Testis (tissue), 3 donors: ENCODE data around the gene CDH13. TPM values are rescaled to one million over a fixed set of nuclear protein-coding genes. Genes with fewer than 3 reads are reported as not detected.

Source experiments
- DNase-seq: peaks from one replicate; pipeline ENCODE4 v3.0.0-alpha.2; 2019
- H3K27ac ChIP-seq, 2 donors: fragments of 200-600 bp; sonication (generic); one replicate each; pipeline ENCODE4 v1.5.1; 2019
- H3K27me3 ChIP-seq: fragments of 200-600 bp; sonication (generic); one replicate; pipeline ENCODE4 v1.5.1; 2019
- H3K36me3 ChIP-seq: fragments of 200-600 bp; sonication (generic); one replicate; pipeline ENCODE4 v1.5.1; 2017; ENCODE audit warnings: low read depth; ENCODE audit errors: missing control alignments
- H3K4me1 ChIP-seq: fragments of 200-600 bp; sonication (generic); one replicate; pipeline ENCODE4 v1.5.1; 2019
- H3K4me3 ChIP-seq, 2 donors: fragments of 200-600 bp; sonication (generic); one replicate each; pipeline ENCODE4 v1.5.1; 2017 to 2019
- H3K9me3 ChIP-seq: fragments of 200-600 bp; sonication (generic); one replicate; pipeline ENCODE4 v1.5.1; 2017
- POLR2A ChIP-seq: fragments of 450-650 bp; IDR thresholded peaks from one replicate; pipeline ENCODE4 v1.6.1; 2017; ENCODE audit warnings: antibody characterized with exemption, mild to moderate bottlenecking, moderate library complexity
- WGBS, 2 donors: methylation state at CpG; one replicate each; pipeline ENCODE4 v1.1.5; 2018; 5-methylcytosine and 5-hydroxymethylcytosine counted together
- intact Hi-C: fragments of 100-400 bp; cut with DNase I; formaldehyde crosslinking; loops from one replicate; pipeline ENCODE4 v1.15.1; 2023; ENCODE audit warnings: low total_unique reads
- polyA plus RNA-seq: library from polyadenylated mRNA; stranded (reverse); fragments of 350-450 nt; fragmentation: Illumina TruSeq; extraction: RNeasy Lipid Tissue Mini Kit (QIAGEN cat#74804); gene quantifications from one replicate; pipeline ENCODE4 v1.2.3, GENCODE V29; 2014; ENCODE audit warnings: low read depth, low replicate concordance; ENCODE audit not compliant: insufficient read depth
- total RNA-seq, 2 donors: library from RNA; depleted of rRNA; stranded (reverse); fragments of >200 nt; gene quantifications; one replicate each; pipeline ENCODE4 v1.2.3, GENCODE V29; 2016
- TF ChIP-seq, protein P1 (sequence below), 3 experiments: fragments of 450-650 bp in 2 of 3; fragments of 200-600 bp in 1 of 3; sonication (generic) in 1 of 3; IDR thresholded peaks; one replicate each; pipeline ENCODE4 v1.5.1; 2016 to 2019; ENCODE audit warnings: antibody characterized with exemption in 3 of 3, mild to moderate bottlenecking in 2 of 3, moderate library complexity in 1 of 3

Gene CDH13
- total and polyA plus RNA-seq, 3 donors from 2014 or later = 1.2 to 11.1 (median 2.0) TPM

DNA sequence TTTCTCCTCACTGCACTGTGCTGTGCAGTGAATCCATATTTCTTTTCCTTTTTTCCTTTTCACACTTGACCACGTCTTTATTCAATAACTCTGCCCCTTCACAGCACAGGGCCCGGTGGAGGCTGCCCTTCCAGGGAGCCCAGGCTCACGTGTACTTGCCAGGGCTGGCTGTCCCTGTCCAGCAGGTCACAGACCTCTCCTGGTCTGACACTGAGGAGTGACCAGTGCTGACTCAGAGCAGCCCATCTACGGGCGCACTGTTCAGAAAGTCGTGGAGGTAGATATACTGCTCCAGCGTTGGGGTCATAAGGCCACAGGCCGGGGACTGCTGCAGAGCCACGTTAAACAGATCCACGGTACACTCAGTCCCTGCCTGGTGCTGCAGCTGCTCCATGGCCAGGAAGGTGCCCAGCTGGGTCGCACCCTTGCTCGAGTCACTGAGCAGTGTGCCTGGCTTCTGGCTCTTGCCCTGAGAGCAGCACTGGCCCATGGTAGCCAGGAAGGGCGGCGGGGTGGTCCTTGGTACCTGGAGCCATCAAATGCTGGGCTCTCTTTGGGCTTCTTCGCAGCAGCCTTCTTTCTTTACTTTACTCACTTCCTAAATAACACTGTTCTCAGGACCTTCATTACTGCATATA is 531.7 kb downstream of the CDH13 start:
- Histone ChIP-seq H3K36me3 (no peaks in the 10 kb centered on the region), H3K27me3 (no peaks in the 10 kb centered on the region), H3K27ac (no peak overlapping the region), H3K9me3 (no peaks in the 10 kb centered on the region), H3K4me3 (no peak overlapping the region), H3K4me1 (no peaks in the 10 kb centered on the region)
- intact Hi-C loops = no loop called here
- WGBS, 2 donors = 62 to 76% methylated on average over 12 to 15 of the region's 15 CpGs
- no peak for DNase-seq
- TF ChIP-seq, protein P1, sequence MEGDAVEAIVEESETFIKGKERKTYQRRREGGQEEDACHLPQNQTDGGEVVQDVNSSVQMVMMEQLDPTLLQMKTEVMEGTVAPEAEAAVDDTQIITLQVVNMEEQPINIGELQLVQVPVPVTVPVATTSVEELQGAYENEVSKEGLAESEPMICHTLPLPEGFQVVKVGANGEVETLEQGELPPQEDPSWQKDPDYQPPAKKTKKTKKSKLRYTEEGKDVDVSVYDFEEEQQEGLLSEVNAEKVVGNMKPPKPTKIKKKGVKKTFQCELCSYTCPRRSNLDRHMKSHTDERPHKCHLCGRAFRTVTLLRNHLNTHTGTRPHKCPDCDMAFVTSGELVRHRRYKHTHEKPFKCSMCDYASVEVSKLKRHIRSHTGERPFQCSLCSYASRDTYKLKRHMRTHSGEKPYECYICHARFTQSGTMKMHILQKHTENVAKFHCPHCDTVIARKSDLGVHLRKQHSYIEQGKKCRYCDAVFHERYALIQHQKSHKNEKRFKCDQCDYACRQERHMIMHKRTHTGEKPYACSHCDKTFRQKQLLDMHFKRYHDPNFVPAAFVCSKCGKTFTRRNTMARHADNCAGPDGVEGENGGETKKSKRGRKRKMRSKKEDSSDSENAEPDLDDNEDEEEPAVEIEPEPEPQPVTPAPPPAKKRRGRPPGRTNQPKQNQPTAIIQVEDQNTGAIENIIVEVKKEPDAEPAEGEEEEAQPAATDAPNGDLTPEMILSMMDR (IDR thresholded peaks at IDR 0.05) = no peak
- TF ChIP-seq POLR2A = no peak

DNA sequence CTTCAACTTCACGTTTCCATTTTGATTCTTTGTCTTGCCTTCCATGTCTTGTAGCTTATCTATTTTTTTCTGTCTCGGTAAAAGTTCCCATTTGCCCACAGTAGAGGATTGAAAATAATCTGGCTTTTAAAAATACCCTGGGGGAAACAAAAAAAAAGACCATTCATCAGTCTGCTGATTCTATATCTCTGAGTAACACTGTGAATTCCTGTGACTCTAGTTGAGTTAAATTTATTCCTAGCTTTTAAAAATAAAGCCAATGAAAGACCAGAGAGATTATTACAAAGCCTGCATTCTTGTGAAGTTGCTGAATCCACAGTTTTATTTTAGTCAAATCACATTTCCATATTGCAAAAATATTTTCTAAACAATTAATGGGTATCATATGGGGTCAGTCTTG is 532.3 kb downstream of the CDH13 start:
- H3K27ac ChIP-seq = no peak overlapping the region
- H3K27me3 ChIP-seq = no peaks in the 10 kb centered on the region
- no peaks in the 10 kb centered on the region for H3K36me3 ChIP-seq
- no peaks in the 10 kb centered on the region for H3K9me3 ChIP-seq
- no peaks in the 10 kb centered on the region for H3K4me1 ChIP-seq
- 71 to 74% methylated on average over 2 of the region's 2 CpGs for WGBS, 2 donors
- DNase-seq = no peak
- intact Hi-C loops = no loop called here
- TF ChIP-seq, protein P1 (IDR thresholded peaks at IDR 0.05) = no peak
- no peak for TF ChIP-seq POLR2A
- H3K4me3 ChIP-seq = no peak overlapping the region

DNA sequence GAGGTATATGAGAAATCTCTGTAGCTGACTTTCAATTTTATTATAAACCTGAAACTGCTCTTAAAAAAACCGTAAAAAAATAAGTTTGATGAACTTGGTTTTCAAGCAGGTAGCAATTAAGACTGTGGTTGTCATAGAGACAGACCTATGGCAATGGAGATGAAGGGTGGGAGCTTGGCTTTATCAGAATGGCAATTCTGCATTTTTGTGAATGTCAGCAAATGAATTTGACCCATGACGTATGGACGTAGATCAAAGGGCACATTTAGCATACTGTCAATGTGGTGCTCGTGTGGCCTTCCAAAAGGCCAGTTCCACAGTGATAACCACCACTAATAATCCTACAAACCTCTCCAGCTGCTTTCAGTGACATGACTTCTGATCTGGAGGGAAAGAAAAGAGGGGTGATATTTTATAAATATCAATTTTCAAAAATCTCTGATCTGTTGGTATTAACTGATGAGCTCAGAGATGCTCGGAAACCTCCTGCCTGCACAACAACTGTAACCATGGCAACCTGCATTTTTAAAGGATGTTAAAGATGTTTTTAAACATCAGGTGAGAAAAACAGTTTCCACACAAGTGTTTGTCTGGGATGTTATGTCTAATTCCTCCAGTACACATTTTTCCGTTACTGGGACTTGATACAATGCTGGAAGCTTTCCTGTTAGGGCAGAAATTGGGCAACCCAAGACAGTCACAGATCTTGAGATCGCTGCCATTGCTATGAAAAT is 533.7 kb downstream of the CDH13 start:
- no peak for TF ChIP-seq POLR2A
- TF ChIP-seq, protein P1 (IDR thresholded peaks at IDR 0.05) = no peak
- DNase-seq = no peak
- 75 to 78% methylated on average over 7 of the region's 7 CpGs for WGBS, 2 donors
- intact Hi-C loops = no loop called here
- H3K4me3 ChIP-seq = no peak overlapping the region
- no peaks in the 10 kb centered on the region for H3K36me3 ChIP-seq
- no peaks in the 10 kb centered on the region for H3K27me3 ChIP-seq
- H3K4me1 ChIP-seq = no peaks in the 10 kb centered on the region
- no peaks in the 10 kb centered on the region for H3K9me3 ChIP-seq
- H3K27ac ChIP-seq = no peak overlapping the region

DNA sequence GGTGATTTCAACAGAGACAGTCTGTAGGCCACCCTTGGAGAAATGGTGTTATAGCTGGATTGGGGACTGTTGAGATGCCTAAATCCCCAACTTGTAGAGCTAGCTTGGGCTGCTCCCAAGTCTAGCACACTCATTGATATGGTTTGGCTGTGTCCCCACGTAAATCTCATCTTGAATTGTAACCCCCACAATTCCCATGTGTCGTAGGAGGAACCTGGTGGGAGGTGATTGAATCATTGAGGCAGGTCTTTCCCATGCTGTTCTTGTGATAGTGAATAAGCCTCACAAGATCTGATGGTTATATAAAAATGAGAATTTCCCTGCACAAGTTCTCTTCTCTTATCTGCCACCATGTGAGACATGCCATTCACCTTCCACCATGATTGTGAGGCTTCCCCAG is 536.0 kb downstream of the CDH13 start:
- Histone ChIP-seq H3K4me1 (no peaks in the 10 kb centered on the region), H3K9me3 (no peaks in the 10 kb centered on the region), H3K4me3 (no peak overlapping the region), H3K36me3 (no peaks in the 10 kb centered on the region), H3K27me3 (no peaks in the 10 kb centered on the region), H3K27ac (no peak overlapping the region)
- intact Hi-C loops = no loop called here
- TF ChIP-seq, protein P1 (IDR thresholded peaks at IDR 0.05) = no peak
- no peak for TF ChIP-seq POLR2A
- no peak for DNase-seq
- 60 to 93% methylated on average over 2 of the region's 2 CpGs for WGBS, 2 donors

DNA sequence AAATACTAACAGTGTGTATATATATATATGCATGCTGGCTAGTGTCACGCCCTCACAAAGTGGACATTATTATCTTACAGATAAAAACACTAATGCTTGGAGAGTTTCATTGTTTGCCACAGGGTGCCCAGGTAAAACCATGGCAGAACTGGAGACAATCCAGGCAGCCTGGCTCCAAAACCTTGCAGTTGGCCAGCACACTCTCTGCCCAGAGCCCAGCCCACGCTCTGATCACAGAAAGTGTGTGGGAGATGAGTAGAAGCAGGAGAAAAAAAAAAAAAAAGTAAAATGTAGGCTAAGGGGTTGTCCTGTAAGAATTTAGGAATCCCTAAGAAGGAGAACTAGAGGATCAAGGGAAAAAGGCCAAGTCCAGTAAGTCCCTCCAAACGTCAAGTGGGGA is 538.0 kb downstream of the CDH13 start:
- 73 to 83% methylated on average over 3 of the region's 3 CpGs for WGBS, 2 donors
- Histone ChIP-seq H3K36me3 (no peaks in the 10 kb centered on the region), H3K4me3 (no peak overlapping the region), H3K27ac (no peak overlapping the region), H3K9me3 (no peaks in the 10 kb centered on the region), H3K27me3 (no peaks in the 10 kb centered on the region), H3K4me1 (no peaks in the 10 kb centered on the region)
- no peak for DNase-seq
- intact Hi-C loops = no loop called here
- TF ChIP-seq, protein P1 (IDR thresholded peaks at IDR 0.05) = no peak
- no peak for TF ChIP-seq POLR2A
